H9 (cell line): ENCODE results near the gene C1orf94. TPM values are rescaled to one million over a fixed set of nuclear protein-coding genes. Genes with fewer than 3 reads are reported as not detected.

Source experiments
- DNase-seq: peaks from one replicate; pipeline ENCODE4 v3.0.0-alpha.2; 2017
- H2AFZ ChIP-seq: one replicate; pipeline ENCODE4 v1.6.1; 2013; ENCODE audit warnings: mild to moderate bottlenecking, low read length, control low read depth, moderate library complexity
- H2AK5ac ChIP-seq: 2 replicates; pipeline ENCODE4 v1.6.1; 2013; ENCODE audit warnings: low read length, control low read depth, mixed read lengths; ENCODE audit not compliant: insufficient read length
- H2BK120ac ChIP-seq: one replicate; pipeline ENCODE4 v1.6.1; 2013; ENCODE audit warnings: low read depth, mild to moderate bottlenecking, low read length, control low read depth, inconsistent platforms; ENCODE audit not compliant: poor library complexity, severe bottlenecking
- H2BK12ac ChIP-seq: 2 replicates; pipeline ENCODE4 v1.6.1; 2013; ENCODE audit warnings: low read length, control low read depth, mixed read lengths, low read depth; ENCODE audit not compliant: insufficient read length
- H2BK15ac ChIP-seq: 2 replicates; pipeline ENCODE4 v1.6.1; 2013; ENCODE audit warnings: low read depth, low read length, control low read depth
- H2BK20ac ChIP-seq: one replicate; pipeline ENCODE4 v1.6.1; 2013; ENCODE audit warnings: low read depth, mild to moderate bottlenecking, low read length, control low read depth, inconsistent platforms; ENCODE audit not compliant: poor library complexity, severe bottlenecking
- H2BK5ac ChIP-seq: 2 replicates; pipeline ENCODE4 v1.6.1; 2013; ENCODE audit warnings: low read length, control low read depth, mixed read lengths; ENCODE audit not compliant: insufficient read length
- H3K14ac ChIP-seq: 2 replicates; pipeline ENCODE4 v1.6.1; 2013; ENCODE audit warnings: low read length, control low read depth; ENCODE audit not compliant: insufficient read depth
- H3K18ac ChIP-seq: 2 replicates; pipeline ENCODE4 v1.6.1; 2013; ENCODE audit warnings: low read depth, mild to moderate bottlenecking, mixed read lengths, low read length, control low read depth; ENCODE audit not compliant: insufficient read length
- H3K23ac ChIP-seq: 2 replicates; pipeline ENCODE4 v1.6.1; 2013; ENCODE audit warnings: low read length, control low read depth, mixed read lengths, low read depth; ENCODE audit not compliant: insufficient read length
- H3K23me2 ChIP-seq: 2 replicates; pipeline ENCODE4 v1.6.1; 2013; ENCODE audit warnings: low read depth, mild to moderate bottlenecking, mixed read lengths, low read length, control low read depth; ENCODE audit not compliant: insufficient read length, poor library complexity, severe bottlenecking
- H3K27ac ChIP-seq: 2 replicates; pipeline ENCODE4 v1.5.1; 2013; ENCODE audit warnings: low read length, control low read depth, mixed read lengths, low read depth; ENCODE audit not compliant: insufficient read length
- H3K27me3 ChIP-seq: 2 replicates; pipeline ENCODE4 v1.6.1; 2013; ENCODE audit warnings: low read length, control low read depth, inconsistent platforms; ENCODE audit not compliant: insufficient read depth
- H3K4ac ChIP-seq: 2 replicates; pipeline ENCODE4 v1.6.1; 2013; ENCODE audit warnings: low read depth, mild to moderate bottlenecking, control low read depth, inconsistent platforms, low read length, moderate library complexity
- H3K4me1 ChIP-seq: 2 replicates; pipeline ENCODE4 v1.6.1; 2013; ENCODE audit warnings: low read length, control low read depth, inconsistent platforms; ENCODE audit not compliant: insufficient read depth
- H3K4me2 ChIP-seq: 2 replicates; pipeline ENCODE4 v1.6.1; 2013; ENCODE audit warnings: low read length, control low read depth, mixed read lengths; ENCODE audit not compliant: insufficient read length, insufficient read depth
- H3K56ac ChIP-seq: 2 replicates; pipeline ENCODE4 v1.6.1; 2013; ENCODE audit warnings: low read depth, mild to moderate bottlenecking, mixed read lengths, low read length, control low read depth; ENCODE audit not compliant: insufficient read length
- H3K79me1 ChIP-seq: 2 replicates; pipeline ENCODE4 v1.6.1; 2013; ENCODE audit warnings: low read depth, mild to moderate bottlenecking, moderate library complexity, low read length, control low read depth, inconsistent platforms; ENCODE audit not compliant: insufficient read depth, poor library complexity, severe bottlenecking
- H3K79me2 ChIP-seq: 2 replicates; pipeline ENCODE4 v1.6.1; 2013; ENCODE audit warnings: low read length, control low read depth, inconsistent platforms; ENCODE audit not compliant: insufficient read depth
- H3K9ac ChIP-seq: 2 replicates; pipeline ENCODE4 v1.6.1; 2013; ENCODE audit warnings: low read length, control low read depth, mixed read lengths; ENCODE audit not compliant: insufficient read length; ENCODE audit errors: extremely low read depth
- H3K9me3 ChIP-seq: one replicate; pipeline ENCODE4 v1.6.1; 2013; ENCODE audit warnings: low read depth, low read length, inconsistent platforms; ENCODE audit not compliant: control insufficient read depth
- H3T11ph ChIP-seq: one replicate; pipeline ENCODE4 v1.6.1; 2013; ENCODE audit warnings: mild to moderate bottlenecking, low read length, control low read depth, inconsistent platforms
- H4K20me1 ChIP-seq: one replicate; pipeline ENCODE4 v1.6.1; 2013; ENCODE audit not compliant: control insufficient read depth, insufficient read length, insufficient read depth
- H4K5ac ChIP-seq: 2 replicates; pipeline ENCODE4 v1.6.1; 2013; ENCODE audit warnings: low read depth, mild to moderate bottlenecking, mixed read lengths, low read length, control low read depth; ENCODE audit not compliant: insufficient read length
- H4K8ac ChIP-seq: replicated peaks from 2 replicates; pipeline ENCODE4 v1.6.1; 2013; ENCODE audit warnings: low read length, control low read depth, mixed read lengths, low read depth; ENCODE audit not compliant: insufficient read length
- H4K91ac ChIP-seq: 2 replicates; pipeline ENCODE4 v1.6.1; 2013; ENCODE audit warnings: low read depth, mild to moderate bottlenecking, moderate library complexity, mixed read lengths, low read length, control low read depth; ENCODE audit not compliant: insufficient read length
- H3K27ac Mint-ChIP-seq, 3 experiments: 2 replicates in 2 of 3; 3 replicates in 1 of 3; pipeline ENCODE4 v1.8.0; 2020 to 2021; ENCODE audit warnings: mixed read lengths in 3 of 3, mild to moderate bottlenecking in 1 of 3, moderate library complexity in 1 of 3
- H3K27me3 Mint-ChIP-seq: 2 replicates; pipeline ENCODE4 v1.8.0; 2021; ENCODE audit warnings: low read depth, mild to moderate bottlenecking, moderate library complexity, mixed read lengths
- H3K36me3 Mint-ChIP-seq, 3 experiments: 2 replicates in 2 of 3; 3 replicates in 1 of 3; pipeline ENCODE4 v1.8.0; 2020 to 2021; ENCODE audit warnings: low read depth in 3 of 3, mixed read lengths in 3 of 3; ENCODE audit not compliant: insufficient read depth in 1 of 3
- H3K4me1 Mint-ChIP-seq, 2 experiments: 2 replicates each; pipeline ENCODE4 v1.8.0; 2020; ENCODE audit warnings: mixed read lengths in 2 of 2
- H3K4me3 Mint-ChIP-seq, 2 experiments: 2 replicates in 1 of 2; 3 replicates in 1 of 2; pipeline ENCODE4 v1.8.0; 2020 to 2021; ENCODE audit warnings: mild to moderate bottlenecking in 2 of 2, mixed read lengths in 2 of 2, moderate library complexity in 1 of 2
- H3K9me3 Mint-ChIP-seq, 2 experiments: 2 replicates in 1 of 2; 3 replicates in 1 of 2; pipeline ENCODE4 v1.8.0; 2020; ENCODE audit warnings: mild to moderate bottlenecking in 2 of 2, mixed read lengths in 2 of 2, moderate library complexity in 1 of 2
- WGBS: extraction: QIAGEN DNeasy Blood & Tissue Kit; methylation state at CpG from one replicate; pipeline ENCODE4 v1.1.7; 2013; ENCODE audit warnings: missing lambda C conversion rate, low lambda C conversion rate, mixed read lengths; ENCODE audit not compliant: insufficient read length; ENCODE audit errors: extremely low coverage; 5-methylcytosine and 5-hydroxymethylcytosine counted together
- total RNA-seq: library from RNA; stranded (reverse); gene quantifications from 2 replicates; pipeline ENCODE4 v1.2.1, GENCODE V29; 2021
- TF ChIP-seq, protein P1 (sequence below): fragments of 200-600 bp; sonication (generic); conservative IDR thresholded peaks from 3 replicates; pipeline ENCODE4 v1.8.0; 2021; ENCODE audit warnings: antibody characterized with exemption, mild to moderate bottlenecking

The C1orf94 gene
- total RNA-seq, 1 experiment from 2014 or later, result 0.98 TPM

- Histone ChIP-seq H3K23me2 (no peaks in the 10 kb centered on the region), H3T11ph (no peak overlapping the region), H2AK5ac (no peak overlapping the region), H2BK5ac (no peak overlapping the region), H3K4me1 (no peaks in the 10 kb centered on the region), H3K79me2 (no peaks in the 10 kb centered on the region; the same call in 1 of the 2 replicates), H3K4ac (no peak overlapping the region), H3K56ac (no peak overlapping the region), H2BK20ac (no peak overlapping the region), H3K27ac (no peak overlapping the region), H4K20me1 (no peaks in the 10 kb centered on the region), H2BK120ac (no peak overlapping the region), H3K4me2 (no peak overlapping the region), H3K79me1 (no peaks in the 10 kb centered on the region), H2AFZ (no peak overlapping the region), H4K8ac (no peak overlapping the region), H3K9ac (no peak overlapping the region), H3K23ac (no peak overlapping the region), H3K14ac (no peak overlapping the region), H2BK12ac (no peak overlapping the region), H2BK15ac (no peak overlapping the region), H3K27me3 (no peaks in the 10 kb centered on the region), H4K91ac (no peak overlapping the region), H4K5ac (no peak overlapping the region), H3K18ac (no peak overlapping the region), H3K9me3 (no peaks in the 10 kb centered on the region)
- Mint-ChIP-seq H3K4me3 (no peak overlapping the region), H3K27me3 (no peaks in the 10 kb centered on the region), H3K36me3 (peaks cover 1 to 13% (median 2%) of the 10 kb centered on the region in 3 experiments; a peak in 4 of 7 replicates), H3K9me3 (no peaks in the 10 kb centered on the region), H3K27ac (peak overlapping the region in 2 of 3 experiments; percentile 7 to 85; a peak in 3 of 7 replicates), H3K4me1 (no peaks in the 10 kb centered on the region; a peak in 1 of 4 replicates)
- no peak for DNase-seq
- TF ChIP-seq, protein P1, sequence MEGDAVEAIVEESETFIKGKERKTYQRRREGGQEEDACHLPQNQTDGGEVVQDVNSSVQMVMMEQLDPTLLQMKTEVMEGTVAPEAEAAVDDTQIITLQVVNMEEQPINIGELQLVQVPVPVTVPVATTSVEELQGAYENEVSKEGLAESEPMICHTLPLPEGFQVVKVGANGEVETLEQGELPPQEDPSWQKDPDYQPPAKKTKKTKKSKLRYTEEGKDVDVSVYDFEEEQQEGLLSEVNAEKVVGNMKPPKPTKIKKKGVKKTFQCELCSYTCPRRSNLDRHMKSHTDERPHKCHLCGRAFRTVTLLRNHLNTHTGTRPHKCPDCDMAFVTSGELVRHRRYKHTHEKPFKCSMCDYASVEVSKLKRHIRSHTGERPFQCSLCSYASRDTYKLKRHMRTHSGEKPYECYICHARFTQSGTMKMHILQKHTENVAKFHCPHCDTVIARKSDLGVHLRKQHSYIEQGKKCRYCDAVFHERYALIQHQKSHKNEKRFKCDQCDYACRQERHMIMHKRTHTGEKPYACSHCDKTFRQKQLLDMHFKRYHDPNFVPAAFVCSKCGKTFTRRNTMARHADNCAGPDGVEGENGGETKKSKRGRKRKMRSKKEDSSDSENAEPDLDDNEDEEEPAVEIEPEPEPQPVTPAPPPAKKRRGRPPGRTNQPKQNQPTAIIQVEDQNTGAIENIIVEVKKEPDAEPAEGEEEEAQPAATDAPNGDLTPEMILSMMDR, result no peak
- no CpG with 5 or more reads among the region's 3 CpGs for WGBS
Measured at GRCh38 chr1:34131396-34132160, 45.1 kb upstream of the C1orf94 start.
